ENCODE measurements around the gene SCG3. TPM values are rescaled to one million over a fixed set of nuclear protein-coding genes. Genes with fewer than 3 reads are reported as not detected.

SCG3 gene
- total RNA-seq, 2 donors from 2014 or later: 0.95 to 1.2 TPM

DNA sequence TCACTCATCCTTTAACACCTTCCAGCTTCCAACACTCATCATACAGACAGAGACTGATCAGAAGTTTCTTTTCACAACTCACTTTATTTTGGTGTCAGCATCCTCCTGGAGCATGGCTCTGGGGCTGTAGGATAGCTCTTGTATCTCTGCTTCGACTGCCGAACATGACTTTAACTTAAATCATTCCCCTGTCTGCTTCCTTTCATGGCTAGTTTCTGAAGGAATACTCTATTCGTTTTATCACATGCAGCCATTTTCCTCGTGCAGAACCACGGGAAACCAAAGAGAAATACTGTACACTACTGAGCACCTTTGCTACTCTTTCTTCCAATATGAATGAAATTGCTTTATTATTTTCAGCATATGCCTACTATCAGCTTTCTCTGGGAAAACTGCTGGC, 68.0 kb downstream of the SCG3 start:
- intact Hi-C loops (cut with DNase I, micrococcal nuclease): no loop called here
- ATAC-seq (no peak), DNase-seq (no peak)

DNA sequence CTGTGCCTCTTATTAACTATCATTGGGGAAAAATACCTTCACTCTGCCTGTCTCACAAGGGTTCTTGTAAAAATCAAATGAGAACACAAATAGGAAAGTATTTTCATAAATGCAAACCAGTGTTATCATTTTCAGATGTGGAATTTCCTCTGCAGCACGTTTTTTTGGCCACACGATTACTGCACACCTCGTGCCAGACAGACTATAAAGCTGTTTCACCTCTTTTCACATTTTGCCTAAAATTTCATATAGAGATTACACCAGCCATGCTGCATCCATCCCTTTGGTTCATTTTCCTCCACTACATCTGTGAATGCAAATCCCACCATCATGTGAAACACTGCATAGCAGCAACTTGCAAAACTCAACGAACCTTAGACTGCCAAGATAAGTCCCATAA, 68.9 kb downstream of the SCG3 start:
- DNase-seq: no peak

DNA sequence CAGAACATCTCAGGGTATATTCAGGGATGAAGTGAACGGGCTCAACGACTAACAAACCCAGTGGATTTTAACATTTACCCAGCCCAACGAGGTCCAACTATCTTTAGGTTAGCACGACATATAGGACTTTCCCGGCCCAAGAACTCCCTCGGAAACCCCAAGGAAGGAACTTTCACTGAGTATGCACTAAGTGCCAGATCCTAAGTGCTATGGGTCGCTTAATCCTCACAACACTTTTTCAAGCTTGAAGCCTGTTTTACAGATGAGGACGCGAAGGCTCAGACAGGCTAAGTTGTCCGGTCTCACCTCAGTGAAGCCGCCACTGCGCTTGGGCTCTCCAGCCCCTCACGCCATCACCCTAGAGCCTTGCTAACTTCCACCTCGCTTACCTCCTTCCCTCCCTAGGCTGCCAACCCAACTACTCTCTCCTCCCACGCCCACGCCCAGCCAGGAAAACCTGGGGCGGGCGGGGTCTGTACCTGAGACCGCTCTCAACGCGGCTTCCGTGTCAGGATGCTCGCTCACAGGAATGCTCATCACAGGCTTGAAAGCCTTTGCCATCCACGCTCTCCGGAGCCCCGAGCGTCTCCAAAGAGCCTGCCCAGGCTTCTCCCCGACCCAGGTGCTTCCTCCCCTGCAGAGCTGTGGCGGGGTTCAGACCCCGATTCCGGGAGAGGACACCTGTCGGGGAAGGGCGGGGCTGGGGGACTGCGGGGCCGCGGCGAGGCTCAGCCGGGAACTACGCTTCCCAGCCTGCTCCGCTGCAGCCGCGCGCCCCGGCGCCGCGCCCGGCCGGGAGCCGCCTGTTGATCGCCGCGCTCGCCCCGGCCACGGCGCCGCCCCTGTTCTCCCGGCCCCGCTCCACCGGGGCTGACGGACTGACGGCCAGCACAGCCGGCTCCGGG, 69.7 kb downstream of the SCG3 start, which contains the start of gene TMOD2:
TSS of gene TMOD2 (plus strand) at position 806 of the 905 bp plus-strand sequence. CDS start 14,845 bp downstream, outside the sequence.
- intact Hi-C loops (cut with DNase I, micrococcal nuclease): no loop called here
- ATAC-seq: peak; percentile 94
- peak; percentile 43 to 66 for DNase-seq

More for the DNA sequence above, 68.9 kb downstream of the SCG3 start:
- ATAC-seq: no peak
- intact Hi-C loops (cut with DNase I, micrococcal nuclease): no loop called here

DNA sequence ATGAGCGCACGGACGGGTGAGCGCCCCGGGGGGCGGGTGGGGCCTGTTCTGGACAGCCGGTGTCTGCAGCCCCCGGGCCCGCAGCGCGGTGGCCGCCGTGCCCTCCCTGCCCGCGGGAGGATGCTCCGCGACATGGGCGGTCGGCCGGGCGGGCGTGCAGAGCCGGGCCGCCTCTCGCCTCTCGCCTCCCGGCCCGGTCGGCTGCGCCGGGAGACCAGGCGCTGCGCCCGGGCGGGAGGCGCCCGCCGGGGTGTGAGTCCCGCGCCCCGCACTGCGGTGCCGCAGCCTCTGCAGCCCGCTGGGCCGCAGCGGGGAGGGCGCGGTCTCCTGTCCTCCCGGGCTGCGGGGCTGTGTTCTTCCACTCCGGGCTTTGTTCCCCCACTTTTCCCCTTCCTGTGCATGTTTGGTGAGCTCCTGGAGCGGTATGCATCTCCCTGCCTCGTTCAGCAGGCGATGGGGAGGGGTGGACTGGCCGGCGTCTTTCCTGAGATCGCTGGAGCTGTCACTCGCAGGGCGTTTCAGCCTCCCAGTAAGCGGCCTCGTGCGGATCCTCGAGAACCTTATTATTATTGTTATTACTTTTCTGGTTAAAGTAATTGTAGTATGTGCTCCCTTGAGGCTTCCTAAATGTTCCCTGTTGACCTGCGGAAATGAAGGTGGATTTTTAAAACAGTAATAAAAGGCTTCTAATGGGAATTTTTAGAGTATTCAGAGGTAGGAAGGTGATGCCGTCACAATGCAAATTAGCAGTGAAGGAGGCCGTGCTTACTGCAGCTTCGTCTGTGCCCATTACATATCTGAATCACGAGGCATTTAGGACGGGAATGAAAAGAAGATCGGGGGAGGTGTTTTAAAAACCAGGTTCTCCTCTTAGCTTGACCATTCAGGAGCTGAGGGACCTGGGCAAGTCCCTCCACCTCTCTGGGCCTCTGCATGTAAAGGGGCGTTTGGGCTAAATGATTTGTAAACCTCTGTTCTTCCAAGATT, 70.7 kb downstream of the SCG3 start:
- ATAC-seq (peak; percentile 44), DNase-seq (peak in 1 of 2 donors; percentile 52)
- intact Hi-C loops (cut with DNase I, micrococcal nuclease): no loop called here

DNA sequence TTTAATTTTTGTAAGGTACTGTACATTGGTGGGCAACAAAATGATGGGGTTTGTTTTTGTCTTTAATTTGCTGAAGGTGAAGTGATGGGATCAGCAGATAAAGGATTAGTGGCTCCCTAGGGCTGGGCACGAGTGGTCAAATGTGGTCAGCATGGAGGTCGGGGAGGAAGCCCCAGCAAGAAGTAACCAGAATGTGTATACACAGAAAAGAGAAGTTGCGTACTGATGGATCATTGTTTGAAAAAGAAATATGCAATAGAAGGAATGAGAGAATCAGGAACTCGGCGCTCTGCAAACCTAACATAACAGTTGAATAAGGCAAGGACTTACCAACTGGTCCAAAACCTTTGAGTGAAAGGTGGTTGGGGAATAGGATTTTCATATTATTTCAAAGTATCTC, 71.6 kb downstream of the SCG3 start:
- ATAC-seq (no peak), DNase-seq (no peak)
- intact Hi-C loops (cut with DNase I, micrococcal nuclease): no loop called here

DNA sequence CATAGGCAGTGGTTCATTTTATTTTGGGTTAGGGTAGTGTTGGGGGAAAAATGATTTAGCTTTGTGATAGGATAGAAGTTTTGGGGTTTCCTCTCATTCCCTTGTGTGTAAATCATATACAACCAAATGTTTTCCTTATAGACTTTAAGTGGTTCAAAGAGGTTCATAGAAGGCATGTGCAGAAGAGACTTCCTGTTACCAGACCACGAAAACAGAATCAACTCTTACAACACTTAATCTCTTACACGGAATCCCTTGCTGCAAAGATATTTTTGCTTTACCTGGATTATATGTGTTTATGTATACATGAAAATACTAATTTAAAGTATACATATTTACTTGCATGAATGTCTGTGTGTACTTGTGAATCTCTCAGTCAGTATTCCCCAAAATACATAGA, 73.0 kb downstream of the SCG3 start:
- intact Hi-C loops (cut with DNase I, micrococcal nuclease): no loop called here

DNA sequence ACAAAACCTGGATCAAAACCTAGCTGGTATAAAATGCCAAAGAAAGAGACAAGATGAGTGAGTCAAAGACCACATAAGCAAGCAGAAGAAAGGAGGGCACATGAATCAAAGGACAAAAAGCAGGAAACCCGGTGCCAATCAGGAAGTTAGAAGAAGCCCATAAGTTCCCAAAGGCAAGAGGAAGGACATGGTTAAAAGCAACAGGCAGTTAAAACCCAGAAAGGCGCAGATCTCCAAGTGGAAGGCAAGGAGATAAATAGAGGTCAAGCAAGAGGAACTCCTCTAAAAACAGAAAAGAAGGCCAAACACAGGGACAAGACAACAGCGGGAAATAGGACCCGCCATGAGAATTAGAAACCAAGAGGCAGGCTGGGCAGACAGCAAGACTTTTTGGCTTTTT, 74.5 kb downstream of the SCG3 start:
- intact Hi-C loops (cut with DNase I, micrococcal nuclease): no loop called here
- DNase-seq: no peak
- no peak for ATAC-seq

More for the DNA sequence above, 73.0 kb downstream of the SCG3 start:
- DNase-seq (no peak), ATAC-seq (no peak)

DNA sequence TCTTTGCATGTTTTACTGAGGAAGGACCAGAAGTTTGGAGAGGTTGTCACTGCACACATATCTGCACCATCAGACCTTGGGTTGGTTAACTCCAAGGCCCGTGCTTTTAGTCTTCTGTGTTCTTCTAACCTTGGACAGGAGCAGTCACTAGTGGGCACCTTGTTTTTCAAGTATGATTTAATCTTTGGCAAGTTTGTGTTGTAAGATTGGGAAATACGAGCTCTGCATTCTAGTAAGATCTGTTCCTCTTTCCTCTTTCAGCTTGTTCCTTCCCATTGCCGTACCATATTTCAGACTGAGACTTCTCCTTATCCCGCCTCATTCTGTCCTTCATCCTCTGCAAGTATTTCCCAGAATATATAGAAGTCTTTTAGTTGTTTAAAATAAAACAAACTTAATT, 75.2 kb downstream of the SCG3 start:
- intact Hi-C loops (cut with DNase I, micrococcal nuclease): no loop called here
- ATAC-seq: no peak

DNA sequence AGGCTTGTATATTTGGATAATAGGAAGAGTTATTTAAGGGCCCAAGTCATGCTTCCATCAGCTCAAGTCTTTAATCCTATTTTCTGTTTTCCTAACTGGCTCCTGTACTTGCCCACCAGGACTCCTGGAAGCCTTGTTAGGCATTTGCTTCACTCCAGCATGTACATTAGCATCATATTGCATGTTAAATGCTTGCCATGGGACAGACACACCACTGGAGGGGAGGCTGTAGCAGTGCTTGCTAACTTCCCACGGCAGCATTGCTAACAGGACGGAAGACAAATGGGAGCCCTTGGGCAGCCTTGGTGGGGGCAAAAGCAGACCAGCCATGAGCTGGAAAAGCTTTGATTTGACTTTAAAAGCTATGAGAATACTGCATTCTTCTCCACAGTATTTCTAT, 76.1 kb downstream of the SCG3 start:
- ATAC-seq (no peak), DNase-seq (no peak)
- intact Hi-C loops (cut with DNase I, micrococcal nuclease): no loop called here

More for the DNA sequence above, 75.2 kb downstream of the SCG3 start:
- DNase-seq: no peak

DNA sequence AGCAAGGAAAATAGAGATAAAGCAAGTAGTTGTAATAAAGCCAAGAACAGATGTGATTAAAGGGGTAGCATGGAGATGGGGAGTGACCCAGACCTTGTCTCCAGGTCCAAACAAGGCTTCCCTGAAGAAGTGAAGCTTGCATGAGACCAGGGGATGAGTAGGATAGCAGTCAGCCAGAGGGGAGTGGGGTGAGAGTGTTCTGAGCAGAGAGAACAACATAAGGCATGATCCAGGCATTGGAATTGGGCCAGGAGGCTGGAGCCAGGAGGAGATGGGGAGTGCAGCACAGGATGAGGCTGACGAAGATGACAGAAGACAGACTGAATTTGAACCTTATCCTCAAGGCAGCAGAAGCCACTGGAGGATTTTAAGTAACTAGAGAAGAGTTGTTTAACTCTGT, 77.3 kb downstream of the SCG3 start:
- DNase-seq (peak; percentile 27 to 58), ATAC-seq (no peak)
- intact Hi-C loops (cut with DNase I, micrococcal nuclease): no loop called here

DNA sequence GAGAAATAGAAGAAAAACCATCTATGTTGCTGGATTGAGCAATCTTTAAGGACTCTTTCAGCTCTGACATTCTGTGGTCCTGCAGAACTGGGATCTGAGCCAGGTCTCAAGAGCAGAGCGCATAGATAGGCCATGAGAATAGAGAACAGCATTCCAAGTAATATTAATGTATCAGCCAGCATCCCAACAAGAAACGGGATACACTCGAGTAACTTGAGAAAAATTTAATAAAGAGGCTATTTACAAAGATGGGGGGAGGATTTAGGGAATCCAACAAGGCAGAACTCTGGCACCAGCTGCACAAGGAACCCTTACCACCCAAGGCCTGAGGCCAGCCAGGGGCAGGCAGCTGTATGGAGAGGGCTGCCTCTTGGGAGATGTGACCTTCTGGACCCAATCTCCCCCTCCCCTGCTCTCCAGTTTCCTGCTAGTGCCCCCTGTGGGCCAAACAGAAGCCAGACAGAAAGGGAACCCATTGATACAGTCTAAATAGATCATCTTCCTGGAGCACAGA, 78.3 kb downstream of the SCG3 start:
- ATAC-seq: no peak
- intact Hi-C loops (cut with DNase I, micrococcal nuclease): no loop called here

DNA sequence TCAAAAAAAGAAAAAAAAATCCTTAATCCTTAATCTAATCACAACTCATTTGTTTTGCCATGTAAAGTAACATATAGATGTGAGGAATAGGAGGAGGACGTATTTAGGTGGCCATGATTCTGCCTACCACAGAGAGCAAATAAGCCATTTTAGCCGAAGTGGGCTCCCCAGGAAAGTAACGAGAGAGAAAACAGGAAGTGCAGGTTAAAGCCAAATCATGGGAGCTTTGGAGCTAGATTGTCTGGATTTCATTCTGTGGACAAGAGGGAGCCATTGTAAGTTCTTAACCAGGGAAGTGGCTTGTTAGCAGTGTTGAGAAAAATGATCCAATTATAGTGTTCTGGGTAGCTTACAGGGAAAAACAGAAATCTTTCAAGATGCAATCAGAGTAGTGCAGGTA, 79.5 kb downstream of the SCG3 start:
- intact Hi-C loops (cut with DNase I, micrococcal nuclease): no loop called here
- DNase-seq (no peak), ATAC-seq (no peak)

More for the DNA sequence above, 78.3 kb downstream of the SCG3 start:
- peak; percentile 25 to 57 for DNase-seq

DNA sequence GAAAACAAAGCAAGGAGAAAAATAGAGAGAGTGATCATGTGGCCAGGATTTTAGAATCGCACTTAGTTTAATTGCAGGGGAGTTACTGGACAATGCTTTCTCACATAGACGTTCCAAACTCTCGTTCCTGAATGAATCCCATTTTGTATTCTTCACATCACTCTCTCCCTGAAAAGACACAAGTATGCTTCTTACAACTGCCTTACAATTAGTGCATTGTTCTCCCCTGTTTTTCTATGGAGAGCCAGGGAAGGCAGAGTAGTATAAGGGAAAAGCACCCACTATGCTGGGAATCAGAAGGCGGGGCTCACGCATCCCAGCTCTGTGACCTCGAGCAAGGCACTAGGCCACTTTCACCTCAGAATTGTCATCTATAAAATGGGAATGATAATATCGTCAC, 84.4 kb downstream of the SCG3 start:
- DNase-seq (no peak), ATAC-seq (no peak)
- intact Hi-C loops (cut with DNase I, micrococcal nuclease): no loop called here

DNA sequence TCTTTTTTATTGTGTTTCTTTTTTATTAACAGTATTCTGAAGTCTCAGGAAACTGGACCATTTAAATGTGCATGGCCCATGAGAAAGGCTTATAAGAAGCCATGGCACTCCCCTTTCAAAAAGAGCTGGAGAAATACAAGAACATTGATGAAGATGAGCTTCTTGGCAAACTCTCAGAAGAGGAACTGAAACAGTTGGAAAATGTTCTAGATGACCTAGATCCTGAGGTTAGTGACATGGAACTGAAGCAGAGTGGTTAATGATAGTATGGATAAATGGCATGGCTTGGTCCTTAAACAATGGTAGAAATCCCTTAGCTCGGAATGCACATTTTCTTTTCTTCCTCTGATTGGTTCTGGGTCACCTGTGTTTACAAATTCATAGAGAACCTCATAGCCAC, 85.0 kb downstream of the SCG3 start:
- DNase-seq (no peak), ATAC-seq (no peak)
- intact Hi-C loops (cut with DNase I, micrococcal nuclease): no loop called here

DNA sequence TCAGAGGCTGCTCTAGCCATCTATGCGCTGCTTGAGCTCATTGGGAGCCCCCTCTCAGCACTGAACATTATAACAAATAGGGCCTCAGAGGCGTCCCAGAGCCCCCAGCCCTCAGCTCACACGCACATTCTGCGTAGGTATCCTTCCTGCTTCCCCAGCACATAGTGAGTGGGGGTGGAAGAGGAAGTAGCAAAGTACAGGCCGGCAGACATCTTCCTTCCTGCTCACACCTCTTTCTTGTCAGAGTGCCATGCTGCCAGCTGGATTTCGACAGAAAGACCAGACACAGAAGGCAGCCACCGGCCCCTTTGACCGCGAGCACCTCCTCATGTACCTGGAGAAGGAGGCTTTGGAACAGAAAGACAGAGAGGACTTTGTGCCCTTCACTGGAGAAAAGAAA, 86.7 kb downstream of the SCG3 start:
- ATAC-seq (peak; percentile 82), DNase-seq (no peak)
- intact Hi-C loops (cut with DNase I, micrococcal nuclease): no loop called here

All from left colon (tissue), 2 donors.